Right atrium auricular region (tissue), 2 donors: Measurements from ENCODE around the gene TAF1D. TPM values are rescaled to one million over a fixed set of nuclear protein-coding genes. Genes with fewer than 3 reads are reported as not detected.

Experiments used
- DNase-seq: peaks from one replicate; pipeline ENCODE4 v3.0.0-alpha.2; 2019; ENCODE audit warnings: low spot score
- H3K27ac ChIP-seq, 2 donors: fragments of 200-600 bp; sonication (generic); 1 replicate in 1 of 2; 2 replicates in 1 of 2; pipeline ENCODE4 v1.5.1; 2016 to 2019
- H3K27me3 ChIP-seq, 2 donors: fragments of 200-600 bp; sonication (generic); one replicate each; pipeline versions ENCODE4 v1.5.1 to v1.6.0; 2017 to 2019
- H3K36me3 ChIP-seq: fragments of 200-600 bp; sonication (generic); one replicate; pipeline ENCODE4 v1.5.1; 2016
- H3K4me1 ChIP-seq, 2 donors: fragments of 200-600 bp; sonication (generic); one replicate each; pipeline versions ENCODE4 v1.5.1 to v1.6.0; 2017 to 2019
- H3K4me3 ChIP-seq, 2 donors: fragments of 200-600 bp; sonication (generic); 1 replicate in 1 of 2; 2 replicates in 1 of 2; pipeline ENCODE4 v1.5.1; 2017 to 2019; ENCODE audit warnings: mild to moderate bottlenecking in 1 of 2, moderate library complexity in 1 of 2
- H3K9me3 ChIP-seq, 2 donors: fragments of 200-600 bp; sonication (generic); one replicate each; pipeline ENCODE4 v1.5.1; 2019
- total RNA-seq, 2 donors: library from RNA; depleted of rRNA; stranded (reverse); fragments of >200 nt; gene quantifications; one replicate each; pipeline ENCODE4 v1.1.0, GENCODE V29; 2016
- TF ChIP-seq, protein P1 (sequence below), 2 donors: fragments of 200-600 bp; sonication (generic); IDR thresholded peaks; one replicate each; pipeline ENCODE4 v1.5.1; 2019; ENCODE audit warnings: antibody characterized with exemption in 2 of 2

The TAF1D gene, protein sequence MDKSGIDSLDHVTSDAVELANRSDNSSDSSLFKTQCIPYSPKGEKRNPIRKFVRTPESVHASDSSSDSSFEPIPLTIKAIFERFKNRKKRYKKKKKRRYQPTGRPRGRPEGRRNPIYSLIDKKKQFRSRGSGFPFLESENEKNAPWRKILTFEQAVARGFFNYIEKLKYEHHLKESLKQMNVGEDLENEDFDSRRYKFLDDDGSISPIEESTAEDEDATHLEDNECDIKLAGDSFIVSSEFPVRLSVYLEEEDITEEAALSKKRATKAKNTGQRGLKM
- 10 to 100 TPM; 33.0 to 36.0 TPM for total RNA-seq

DNA sequence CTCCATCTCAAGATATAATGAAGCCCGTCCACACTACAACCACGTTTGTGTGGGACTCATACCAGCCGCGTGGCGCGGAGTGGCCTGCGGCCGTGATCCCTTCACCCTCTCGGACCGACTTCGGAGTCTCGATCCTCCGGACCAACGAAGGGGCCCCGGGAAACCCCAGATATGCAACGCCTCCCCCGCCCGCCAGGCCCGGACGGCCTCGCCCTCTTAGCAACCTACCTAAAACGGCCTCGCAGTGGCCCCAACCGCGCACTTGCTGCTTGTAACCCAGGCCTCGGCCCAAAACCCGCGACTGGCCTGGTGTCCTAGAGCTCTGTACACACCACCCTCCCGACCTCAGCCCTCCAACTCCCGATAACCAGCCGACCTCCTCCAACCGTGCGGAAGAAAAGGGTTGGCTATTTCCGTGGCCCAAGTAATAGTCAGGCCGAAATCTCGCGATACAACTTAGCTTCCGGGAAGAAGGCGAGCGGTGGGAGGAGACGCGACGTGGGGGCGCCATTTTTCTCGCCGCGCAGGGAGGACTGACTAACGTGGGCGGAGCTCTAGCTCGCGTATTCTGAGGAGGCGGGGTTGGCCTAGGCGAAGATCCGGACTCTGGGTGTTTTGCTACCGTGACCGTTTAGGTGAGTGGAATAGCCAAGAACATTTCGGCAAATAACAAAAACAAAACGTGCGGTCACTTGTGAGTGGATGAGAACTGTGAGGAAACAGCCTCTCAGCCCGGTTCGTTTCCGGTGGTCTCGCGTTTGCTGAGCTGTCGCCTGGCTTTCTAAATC lies at the start of gene TAF1D, which contains the start of gene C11orf54:
TAF1D (minus strand) TSS at position 402 of the 788 bp plus-strand sequence. CDS start 2,191 bp downstream, outside the sequence.
C11orf54 (plus strand) TSS at position 579 of the 788 bp plus-strand sequence. CDS start 5,722 bp downstream, outside the sequence.
- Histone ChIP-seq H3K4me3 (peak within 1 kb of the TSS; percentile 86 to 92), H3K9me3 (no peaks in the 10 kb centered on the region), H3K27me3 (no peaks in the 10 kb centered on the region), H3K4me1 (peaks cover 0 to 40% of the 10 kb centered on the region in 2 donors), H3K36me3 (peaks cover 37% of the 10 kb centered on the region), H3K27ac (peak within 1 kb of the TSS; percentile 91 to 93)
- peak; percentile 98 for DNase-seq
- TF ChIP-seq, protein P1, sequence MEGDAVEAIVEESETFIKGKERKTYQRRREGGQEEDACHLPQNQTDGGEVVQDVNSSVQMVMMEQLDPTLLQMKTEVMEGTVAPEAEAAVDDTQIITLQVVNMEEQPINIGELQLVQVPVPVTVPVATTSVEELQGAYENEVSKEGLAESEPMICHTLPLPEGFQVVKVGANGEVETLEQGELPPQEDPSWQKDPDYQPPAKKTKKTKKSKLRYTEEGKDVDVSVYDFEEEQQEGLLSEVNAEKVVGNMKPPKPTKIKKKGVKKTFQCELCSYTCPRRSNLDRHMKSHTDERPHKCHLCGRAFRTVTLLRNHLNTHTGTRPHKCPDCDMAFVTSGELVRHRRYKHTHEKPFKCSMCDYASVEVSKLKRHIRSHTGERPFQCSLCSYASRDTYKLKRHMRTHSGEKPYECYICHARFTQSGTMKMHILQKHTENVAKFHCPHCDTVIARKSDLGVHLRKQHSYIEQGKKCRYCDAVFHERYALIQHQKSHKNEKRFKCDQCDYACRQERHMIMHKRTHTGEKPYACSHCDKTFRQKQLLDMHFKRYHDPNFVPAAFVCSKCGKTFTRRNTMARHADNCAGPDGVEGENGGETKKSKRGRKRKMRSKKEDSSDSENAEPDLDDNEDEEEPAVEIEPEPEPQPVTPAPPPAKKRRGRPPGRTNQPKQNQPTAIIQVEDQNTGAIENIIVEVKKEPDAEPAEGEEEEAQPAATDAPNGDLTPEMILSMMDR (IDR thresholded peaks at IDR 0.05): no peak

DNA sequence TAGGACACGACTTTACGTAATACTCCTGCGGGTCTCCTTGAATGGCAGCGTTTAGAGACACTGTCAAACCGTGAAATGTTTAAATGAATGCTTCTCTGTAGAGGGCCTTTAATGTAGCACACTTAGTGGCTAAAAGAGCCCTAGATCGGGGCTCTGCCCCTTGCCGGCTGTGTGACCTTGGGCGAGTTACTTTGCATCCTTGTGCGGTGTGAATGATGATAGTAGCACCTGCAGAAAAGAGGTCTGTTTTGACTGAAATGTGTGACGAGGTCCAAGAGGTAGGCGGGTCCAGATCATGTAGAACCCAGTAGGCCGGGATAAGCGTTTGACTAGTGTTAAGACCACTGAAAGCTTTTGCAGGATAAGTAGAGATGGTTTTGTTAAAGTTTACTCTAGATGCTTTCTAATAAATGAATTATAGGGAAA lies 43.7 kb upstream of the TAF1D start:
- H3K27me3 ChIP-seq: no peaks in the 10 kb centered on the region
- H3K9me3 ChIP-seq: no peaks in the 10 kb centered on the region
- peaks cover 0 to 38% of the 10 kb centered on the region in 2 donors for H3K4me1 ChIP-seq
- peak overlapping the region; percentile 94 to 97 for H3K27ac ChIP-seq
- H3K4me3 ChIP-seq: peak overlapping the region; percentile 90
- peaks cover 16% of the 10 kb centered on the region for H3K36me3 ChIP-seq
- TF ChIP-seq, protein P1 (IDR thresholded peaks at IDR 0.05): no peak
- DNase-seq: no peak

DNA sequence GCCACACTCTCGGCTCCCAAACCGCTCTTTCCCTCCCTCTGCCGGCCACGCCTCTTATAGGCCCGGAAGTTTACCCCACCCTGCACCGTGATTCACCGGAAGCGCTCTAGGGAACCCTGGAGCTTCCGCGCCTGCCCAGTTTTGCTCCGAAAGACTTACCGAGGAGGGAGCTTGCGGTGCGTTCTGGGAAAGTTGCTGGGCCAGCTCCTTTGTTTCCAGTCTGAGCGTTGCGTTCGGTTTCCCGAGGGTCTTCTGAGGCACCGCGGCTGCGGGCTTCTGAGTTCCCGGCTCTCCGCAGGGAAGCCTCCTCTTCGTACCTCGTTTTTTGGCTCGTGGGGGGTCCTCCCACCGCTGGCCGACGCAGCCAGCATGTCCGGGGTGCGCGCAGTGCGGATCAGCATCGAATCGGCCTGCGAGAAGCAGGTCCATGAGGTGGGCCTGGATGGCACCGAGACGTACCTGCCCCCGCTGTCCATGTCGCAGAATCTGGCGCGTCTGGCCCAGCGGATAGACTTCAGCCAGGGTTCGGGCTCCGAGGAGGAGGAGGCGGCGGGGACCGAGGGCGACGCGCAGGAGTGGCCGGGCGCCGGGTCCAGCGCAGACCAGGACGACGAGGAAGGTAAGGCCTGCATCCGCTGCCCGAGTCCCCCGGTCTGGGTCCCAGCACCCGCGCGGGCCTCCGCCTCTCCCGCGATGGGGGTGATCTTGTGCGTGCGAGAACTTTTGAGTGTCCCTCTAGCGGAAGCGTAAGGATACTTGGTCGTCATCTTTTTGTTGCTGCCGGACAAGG lies 43.0 kb upstream of the TAF1D start, which contains the start of gene MED17:
MED17 (plus strand) TSS at position 138 of the 790 bp plus-strand sequence; CDS start at position 370, 232 bp downstream.
- H3K9me3 ChIP-seq: no peaks in the 10 kb centered on the region
- peaks cover 0 to 38% of the 10 kb centered on the region in 2 donors for H3K4me1 ChIP-seq
- no peaks in the 10 kb centered on the region for H3K27me3 ChIP-seq
- peak within 1 kb of the TSS; percentile 94 to 97 for H3K27ac ChIP-seq
- peak within 1 kb of the TSS; percentile 90 for H3K4me3 ChIP-seq
- TF ChIP-seq, protein P1 (IDR thresholded peaks at IDR 0.05): peak in 1 of 2 donors; percentile 62
- DNase-seq: peak; percentile 93
- H3K36me3 ChIP-seq: peaks cover 9% of the 10 kb centered on the region

DNA sequence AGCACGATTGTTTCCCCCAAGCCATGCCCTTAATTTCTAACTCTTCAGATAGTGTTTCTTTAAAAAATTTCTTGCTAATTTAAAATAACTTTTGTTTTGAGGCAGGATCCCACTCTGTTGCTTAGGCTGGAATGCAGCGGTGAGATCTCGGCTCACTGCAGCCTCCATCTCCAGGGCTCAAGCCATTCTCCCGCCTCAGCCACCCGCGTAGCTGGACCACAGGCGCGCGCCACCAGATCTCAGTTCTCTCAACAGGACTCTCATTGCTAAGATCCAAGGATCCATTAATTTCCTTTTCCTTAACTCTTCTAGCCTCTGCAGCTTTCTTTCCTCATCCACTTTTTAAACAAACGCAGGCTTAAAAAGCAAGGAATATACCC lies 42.5 kb upstream of the TAF1D start:
- H3K27ac ChIP-seq: peak overlapping the region; percentile 94 to 97
- H3K27me3 ChIP-seq: no peaks in the 10 kb centered on the region
- TF ChIP-seq, protein P1 (IDR thresholded peaks at IDR 0.05): no peak
- no peaks in the 10 kb centered on the region for H3K9me3 ChIP-seq
- peaks cover 4% of the 10 kb centered on the region for H3K36me3 ChIP-seq
- H3K4me1 ChIP-seq: peaks cover 0 to 38% of the 10 kb centered on the region in 2 donors
- H3K4me3 ChIP-seq: peak overlapping the region; percentile 90
- DNase-seq: no peak

DNA sequence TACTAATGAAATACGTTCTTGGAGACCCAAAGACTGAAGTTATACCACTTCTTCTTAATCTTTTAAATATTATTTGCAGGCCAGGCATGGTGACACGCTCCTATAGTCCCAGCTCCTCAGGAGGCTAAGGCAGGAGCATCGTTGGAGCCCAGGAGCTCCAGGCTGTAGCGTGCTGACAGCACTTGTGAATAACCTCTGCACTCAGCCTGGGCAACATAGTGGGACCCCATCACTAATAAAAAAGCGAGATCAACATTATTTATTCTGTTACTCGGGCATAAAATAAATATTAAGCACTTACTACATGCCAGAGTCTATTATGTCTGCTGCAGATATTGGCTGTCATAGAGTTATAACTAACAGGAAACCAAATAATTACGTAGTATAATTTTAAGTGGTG lies 42.1 kb upstream of the TAF1D start:
- no peak for DNase-seq
- TF ChIP-seq, protein P1 (IDR thresholded peaks at IDR 0.05): no peak
- no peak overlapping the region for H3K27ac ChIP-seq
- H3K27me3 ChIP-seq: no peaks in the 10 kb centered on the region
- peaks cover 3% of the 10 kb centered on the region for H3K36me3 ChIP-seq
- H3K9me3 ChIP-seq: no peaks in the 10 kb centered on the region
- peaks cover 0 to 38% of the 10 kb centered on the region in 2 donors for H3K4me1 ChIP-seq
- peak overlapping the region; percentile 90 for H3K4me3 ChIP-seq
